ENCODE results near the gene LRRC74A.

GRCh38 chr14:76917158-76917596 lies 91.0 kb downstream of the LRRC74A start:
- TF ChIP-seq CTCF (IDR thresholded peaks at IDR 0.05), result peak; percentile 55 to 68
- no peak for TF ChIP-seq EP300 (IDR thresholded peaks at IDR 0.05)
